K562 (cell line): ENCODE results near the gene PGPEP1. TPM values are rescaled to one million over a fixed set of nuclear protein-coding genes. Genes with fewer than 3 reads are reported as not detected.

Experiments used
- ARID3B ChIP-seq: fragments of 250-450 bp; sonication (Bioruptor Pico); IDR thresholded peaks from 2 replicates; pipeline ENCODE4 v1.4.0; 2020; ENCODE audit warnings: borderline replicate concordance
- BACH1 ChIP-seq: fragments of 200-800 bp; sonication (Bioruptor generic); IDR thresholded peaks from 2 replicates; pipeline ENCODE4 v1.6.1; 2016; ENCODE audit warnings: missing genetic modification characterization, missing compliant biosample characterization
- CBFA2T3 ChIP-seq: fragments of 450-650 bp; IDR thresholded peaks from 2 replicates; pipeline ENCODE4 v1.6.1; 2017
- GATAD2B ChIP-seq: fragments of 450-650 bp; IDR thresholded peaks from 2 replicates; pipeline ENCODE4 v1.6.1; 2017; ENCODE audit warnings: mild to moderate bottlenecking, borderline replicate concordance
- HDAC8 ChIP-seq: fragments of 450-650 bp; IDR thresholded peaks from 2 replicates; pipeline ENCODE4 v1.6.1; 2016; ENCODE audit warnings: mild to moderate bottlenecking, missing genetic modification characterization, moderate library complexity, missing compliant biosample characterization
- HNRNPUL1 ChIP-seq: fragments of 200-400 bp; formaldehyde crosslinking; IDR thresholded peaks from 2 replicates; pipeline ENCODE4 v1.6.1; 2017; ENCODE audit warnings: low read length
- KDM4B ChIP-seq, 2 experiments: fragments of 450-650 bp in 1 of 2; sonication (generic) in 1 of 2; IDR thresholded peaks; 2 replicates each; pipeline ENCODE4 v1.6.1; 2016 to 2017; ENCODE audit warnings: borderline replicate concordance in 2 of 2, antibody characterized with exemption in 1 of 2, low read depth in 1 of 2, mild to moderate bottlenecking in 1 of 2
- KHSRP ChIP-seq: fragments of 450-650 bp; IDR thresholded peaks from 2 replicates; pipeline ENCODE4 v1.6.1; 2017
- NELFE ChIP-seq: IDR thresholded peaks from 2 replicates; pipeline ENCODE4 v1.6.1; 2011; ENCODE audit warnings: mild to moderate bottlenecking; ENCODE audit not compliant: insufficient read depth, insufficient read length
- SMAD3 ChIP-seq: fragments of 450-650 bp; formaldehyde crosslinking; conservative IDR thresholded peaks from 2 replicates; pipeline ENCODE4 v1.4.0; 2020; ENCODE audit warnings: mild to moderate bottlenecking
- THRB ChIP-seq: fragments of 450-650 bp; formaldehyde crosslinking; conservative IDR thresholded peaks from 2 replicates; pipeline ENCODE4 v1.4.0; 2022; ENCODE audit warnings: mild to moderate bottlenecking, missing genetic modification characterization
- TSHZ1 ChIP-seq: fragments of 250-450 bp; sonication (Bioruptor Pico); IDR thresholded peaks from 2 replicates; pipeline ENCODE4 v1.4.0; 2020; ENCODE audit warnings: mild to moderate bottlenecking, moderate library complexity
- USF2 ChIP-seq: sonication (generic); formaldehyde crosslinking; IDR thresholded peaks from 2 replicates; pipeline ENCODE4 v1.5.0; 2020; ENCODE audit warnings: missing genetic modification reagents
- ZBTB26 ChIP-seq: fragments of 450-650 bp; formaldehyde crosslinking; IDR thresholded peaks from 2 replicates; pipeline ENCODE4 v1.4.0; 2022; ENCODE audit warnings: missing genetic modification characterization
- ZHX1 ChIP-seq: fragments of 150-350 bp; conservative IDR thresholded peaks from 2 replicates; pipeline ENCODE4 v1.6.1; 2014; ENCODE audit warnings: low read length
- ZNF717 ChIP-seq: fragments of 250-450 bp; sonication (Bioruptor Pico); IDR thresholded peaks from 2 replicates; pipeline ENCODE4 v1.5.0; 2021
- polyA plus RNA-seq, 8 experiments: library from polyadenylated mRNA; depleted of rRNA in 4 of 8; stranded (reverse) in 5 of 8; unstranded in 3 of 8; fragments of >200 nt; fragmentation: Nextera tagmentation in 2 of 8; fragmentation: Illumina TruSeq in 1 of 8; extraction: Ambion mirVana in 2 of 8; extraction: Trizol in 1 of 8; gene quantifications; 2 replicates each; pipeline versions ENCODE4 v1.2.1 to v1.2.3, GENCODE V29; 2011 to 2014; ENCODE audit warnings: inconsistent platforms in 1 of 8, missing spikeins in 1 of 8
- total RNA-seq, 7 experiments: library from RNA; depleted of rRNA in 6 of 7; stranded (reverse); fragments of >200 nt in 6 of 7; fragmentation: Illumina TruSeq in 2 of 7; extraction: Trizol in 2 of 7; gene quantifications; 2 replicates each; pipeline versions ENCODE4 v1.2.1 to v1.2.3, GENCODE V29; 2011 to 2021; ENCODE audit warnings: low replicate concordance in 1 of 7

PGPEP1 gene
- total and polyA plus RNA-seq, 9 of the 15 experiments (the other 6 are each of a cell fraction or from before 2014, with no cell fraction given) = 10.0 to 69.6 (median 33.5) TPM

GRCh38 chr19:18415178-18415867, 74.9 kb downstream of the PGPEP1 start (continued):
- TF ChIP-seq USF2 (CRISPR knock-in tag) (no peak), ZNF717 (no peak), KDM4B (IDR thresholded peaks at IDR 0.05; ENCODE audit: borderline replicate concordance in 2 of 2, low read depth in 1 of 2) (0 out of 4 replicates have a peak, but pooled peaks of 1 of the 2 experiments have one; percentile 79), KHSRP (no peak), SMAD3 (CRISPR knock-in tag) (0 out of 2 replicates have a peak, but pooled peaks have one; percentile 39), HNRNPUL1 (no peak), NELFE (no peak), ZHX1 (0 out of 2 replicates have a peak, but pooled peaks have one; percentile 66), ZBTB26 (CRISPR knock-in tag) (peak; percentile 74; the same call in 1 of the 2 replicates), ARID3B (CRISPR knock-in tag) (no peak), THRB (peak; percentile 86), TSHZ1 (CRISPR knock-in tag) (peak; percentile 66), BACH1 (tag) (0 out of 2 replicates have a peak, but pooled peaks have one; percentile 14), CBFA2T3 (0 out of 2 replicates have a peak, but pooled peaks have one; percentile 12), HDAC8 (tag) (peak; percentile 72; the same call in 1 of the 2 replicates), GATAD2B (peak; percentile 93; the same call in 1 of the 2 replicates)
